Ovary (tissue), 3 donors: Measurements from ENCODE around the gene COL23A1.

Source experiments
- CTCF ChIP-seq, 3 donors: fragments of 450-650 bp in 2 of 3; fragments of 200-600 bp in 1 of 3; IDR thresholded peaks; one replicate each; pipeline versions ENCODE4 v1.5.1 to v1.8.0; 2016 to 2022; ENCODE audit warnings: antibody characterized with exemption in 3 of 3, mild to moderate bottlenecking in 1 of 3
- EP300 ChIP-seq: sonication (generic); formaldehyde crosslinking; IDR thresholded peaks from one replicate; pipeline ENCODE4 v1.6.1; 2017; ENCODE audit warnings: antibody characterized with exemption
- POLR2A ChIP-seq: fragments of 450-650 bp; IDR thresholded peaks from one replicate; pipeline ENCODE4 v1.6.1; 2017; ENCODE audit warnings: antibody characterized with exemption, mild to moderate bottlenecking, moderate library complexity
- donor health status: DM: no; HTN: no; CAD: no.

GRCh38 chr5:178637356-178638074 is 47.3 kb upstream of the COL23A1 start:
- TF ChIP-seq EP300 (no peak), CTCF (IDR thresholded peaks at IDR 0.05) (no peak), POLR2A (no peak)
